Measurements from ENCODE around the gene LIN28B.

The LIN28B gene

GRCh38 chr6:104959026-104959858 lies 2.3 kb downstream of the LIN28B start:
- peaks cover 12% of the 10 kb centered on the region; the same call in 1 of the 2 replicates for H3K27me3 ChIP-seq (ENCODE audit: control insufficient read depth, low read length)
- H3K79me2 ChIP-seq (ENCODE audit: control insufficient read depth, low read length): no peaks in the 10 kb centered on the region
- H3K36me3 ChIP-seq (ENCODE audit: control insufficient read depth, low read length): no peaks in the 10 kb centered on the region
- no peaks in the 10 kb centered on the region for H3F3A ChIP-seq (ENCODE audit: control insufficient read depth, insufficient read depth)
- no peaks in the 10 kb centered on the region for H3K9me2 ChIP-seq (replicated peaks; ENCODE audit: control insufficient read depth, low read length)
- no peak overlapping the region for H3K4me3 ChIP-seq (ENCODE audit: low read length)
- no peaks in the 10 kb centered on the region for H4K20me1 ChIP-seq (ENCODE audit: control insufficient read depth, insufficient read depth, low read depth, low read length)
- no peak overlapping the region for H3K4me2 ChIP-seq (ENCODE audit: low read length)
- no peaks in the 10 kb centered on the region for H3K4me1 ChIP-seq (ENCODE audit: control insufficient read depth, low read length)
- no peak overlapping the region for H3K27ac ChIP-seq (ENCODE audit: low read depth, low read length)
- TF ChIP-seq, protein P1, sequence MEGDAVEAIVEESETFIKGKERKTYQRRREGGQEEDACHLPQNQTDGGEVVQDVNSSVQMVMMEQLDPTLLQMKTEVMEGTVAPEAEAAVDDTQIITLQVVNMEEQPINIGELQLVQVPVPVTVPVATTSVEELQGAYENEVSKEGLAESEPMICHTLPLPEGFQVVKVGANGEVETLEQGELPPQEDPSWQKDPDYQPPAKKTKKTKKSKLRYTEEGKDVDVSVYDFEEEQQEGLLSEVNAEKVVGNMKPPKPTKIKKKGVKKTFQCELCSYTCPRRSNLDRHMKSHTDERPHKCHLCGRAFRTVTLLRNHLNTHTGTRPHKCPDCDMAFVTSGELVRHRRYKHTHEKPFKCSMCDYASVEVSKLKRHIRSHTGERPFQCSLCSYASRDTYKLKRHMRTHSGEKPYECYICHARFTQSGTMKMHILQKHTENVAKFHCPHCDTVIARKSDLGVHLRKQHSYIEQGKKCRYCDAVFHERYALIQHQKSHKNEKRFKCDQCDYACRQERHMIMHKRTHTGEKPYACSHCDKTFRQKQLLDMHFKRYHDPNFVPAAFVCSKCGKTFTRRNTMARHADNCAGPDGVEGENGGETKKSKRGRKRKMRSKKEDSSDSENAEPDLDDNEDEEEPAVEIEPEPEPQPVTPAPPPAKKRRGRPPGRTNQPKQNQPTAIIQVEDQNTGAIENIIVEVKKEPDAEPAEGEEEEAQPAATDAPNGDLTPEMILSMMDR (IDR thresholded peaks at IDR 0.05; ENCODE audit: low read depth, low read length, poor library complexity, severe bottlenecking): no peak
- TF ChIP-seq EZH2phosphoT487 (IDR thresholded peaks at IDR 0.05; ENCODE audit: borderline replicate concordance, low read length): no peak
- no peaks in the 10 kb centered on the region for H3K9me3 ChIP-seq (ENCODE audit: control insufficient read depth, insufficient read depth, low read length)

- no peaks in the 10 kb centered on the region for H3K36me3 ChIP-seq (ENCODE audit: control insufficient read depth, low read length)
- no peak overlapping the region for H3K27ac ChIP-seq (ENCODE audit: low read depth, low read length)
- no peaks in the 10 kb centered on the region for H3K4me1 ChIP-seq (ENCODE audit: control insufficient read depth, low read length)
- H3K4me3 ChIP-seq (ENCODE audit: low read length): no peak overlapping the region
- H3K9me3 ChIP-seq (ENCODE audit: control insufficient read depth, insufficient read depth, low read length): no peaks in the 10 kb centered on the region
- no peaks in the 10 kb centered on the region for H3K27me3 ChIP-seq (ENCODE audit: control insufficient read depth, low read length)
- H3K79me2 ChIP-seq (ENCODE audit: control insufficient read depth, low read length): no peaks in the 10 kb centered on the region
- H3K4me2 ChIP-seq (ENCODE audit: low read length): no peak overlapping the region
- H3K9me2 ChIP-seq (replicated peaks; ENCODE audit: control insufficient read depth, low read length): no peaks in the 10 kb centered on the region
- no peaks in the 10 kb centered on the region for H4K20me1 ChIP-seq (ENCODE audit: control insufficient read depth, insufficient read depth, low read depth, low read length)
- TF ChIP-seq, protein P1 (IDR thresholded peaks at IDR 0.05; ENCODE audit: low read depth, low read length, poor library complexity, severe bottlenecking): no peak
- TF ChIP-seq EZH2phosphoT487 (IDR thresholded peaks at IDR 0.05; ENCODE audit: borderline replicate concordance, low read length): no peak
- no peaks in the 10 kb centered on the region for H3F3A ChIP-seq (ENCODE audit: control insufficient read depth, insufficient read depth)
These were observed 12.2 kb downstream of the LIN28B start for GRCh38 chr6:104969108-104969507.

- Histone ChIP-seq H3K27me3 (ENCODE audit: control insufficient read depth, low read length) (no peaks in the 10 kb centered on the region), H4K20me1 (ENCODE audit: control insufficient read depth, insufficient read depth, low read depth, low read length) (no peaks in the 10 kb centered on the region), H3K27ac (ENCODE audit: low read depth, low read length) (no peak overlapping the region), H3K4me3 (ENCODE audit: low read length) (no peak overlapping the region), H3K9me2 (replicated peaks; ENCODE audit: control insufficient read depth, low read length) (no peaks in the 10 kb centered on the region), H3F3A (ENCODE audit: control insufficient read depth, insufficient read depth) (no peaks in the 10 kb centered on the region), H3K36me3 (ENCODE audit: control insufficient read depth, low read length) (no peaks in the 10 kb centered on the region), H3K4me2 (ENCODE audit: low read length) (no peak overlapping the region), H3K4me1 (ENCODE audit: control insufficient read depth, low read length) (no peaks in the 10 kb centered on the region), H3K9me3 (ENCODE audit: control insufficient read depth, insufficient read depth, low read length) (no peaks in the 10 kb centered on the region), H3K79me2 (ENCODE audit: control insufficient read depth, low read length) (no peaks in the 10 kb centered on the region)
- TF ChIP-seq EZH2phosphoT487 (IDR thresholded peaks at IDR 0.05; ENCODE audit: borderline replicate concordance, low read length): no peak
- TF ChIP-seq, protein P1 (IDR thresholded peaks at IDR 0.05; ENCODE audit: low read depth, low read length, poor library complexity, severe bottlenecking): no peak
These were observed 13.1 kb downstream of the LIN28B start for GRCh38 chr6:104969785-104970581.
